GM12892 (cell line): ENCODE results near the gene DCAF7.

ENCODE experiments used
- POLR2A ChIP-seq: IDR thresholded peaks from 2 replicates; pipeline ENCODE4 v1.6.1; 2011; ENCODE audit warnings: low read depth, low read length, control low read depth
- POLR2AphosphoS5 ChIP-seq: IDR thresholded peaks from 2 replicates; pipeline ENCODE4 v1.6.1; 2011; ENCODE audit warnings: low read depth, low read length, control low read depth

GRCh38 chr17:63613663-63614062 is 63.4 kb downstream of the DCAF7 start:
- TF ChIP-seq POLR2A (no peak), POLR2AphosphoS5 (no peak)
